GM19455 (cell line): ENCODE results near the gene ZNF385B.
"Not testable (repeated sequence)": the region's sequence is repeated elsewhere in the genome, so short reads cannot be mapped to it uniquely, and the experiment has no call there.

ENCODE experiments used
- ATAC-seq: cut with Tn5 transposase; IDR thresholded peaks from one replicate; pipeline ENCODE4 v1.9.1; 2021; ENCODE audit not compliant: unreplicated experiment

Gene ZNF385B

GRCh38 chr2:179805001-179805400 lies 56.4 kb downstream of the ZNF385B start:
- ATAC-seq: no peak

GRCh38 chr2:179804206-179804605 lies 57.2 kb downstream of the ZNF385B start:
- no peak for ATAC-seq

- ATAC-seq: no peak
These were observed 59.1 kb downstream of the ZNF385B start for GRCh38 chr2:179802051-179802882.

- ATAC-seq: no peak
These were observed 60.6 kb downstream of the ZNF385B start for GRCh38 chr2:179800776-179801175.

GRCh38 chr2:179796213-179797007 lies 65.0 kb downstream of the ZNF385B start:
- no peak for ATAC-seq

- ATAC-seq: no peak
These were observed 67.5 kb downstream of the ZNF385B start for GRCh38 chr2:179793902-179794301.

GRCh38 chr2:179793238-179793637 lies 68.2 kb downstream of the ZNF385B start:
- no peak for ATAC-seq

GRCh38 chr2:179790235-179791217 lies 70.9 kb downstream of the ZNF385B start:
- no peak for ATAC-seq

GRCh38 chr2:179788104-179788503 lies 73.3 kb downstream of the ZNF385B start:
- ATAC-seq: no peak

GRCh38 chr2:179787601-179788000 lies 73.8 kb downstream of the ZNF385B start:
- no peak for ATAC-seq

GRCh38 chr2:179785902-179786301 lies 75.5 kb downstream of the ZNF385B start:
- no peak for ATAC-seq

GRCh38 chr2:179782346-179782745 lies 79.1 kb downstream of the ZNF385B start:
- not testable (repeated sequence) for ATAC-seq

GRCh38 chr2:179773986-179774385 lies 87.4 kb downstream of the ZNF385B start:
- ATAC-seq: no peak

- no peak for ATAC-seq
These were observed 89.1 kb downstream of the ZNF385B start for GRCh38 chr2:179772346-179772745.

- ATAC-seq: no peak
These were observed 89.6 kb downstream of the ZNF385B start for GRCh38 chr2:179771791-179772190.

GRCh38 chr2:179770029-179770428 lies 91.4 kb downstream of the ZNF385B start:
- ATAC-seq: no peak

- ATAC-seq: no peak
These were observed 92.1 kb downstream of the ZNF385B start for GRCh38 chr2:179769323-179769722.

GRCh38 chr2:179768765-179769164 lies 92.6 kb downstream of the ZNF385B start:
- no peak for ATAC-seq

- no peak for ATAC-seq
These were observed 95.7 kb downstream of the ZNF385B start for GRCh38 chr2:179765666-179766065.

- ATAC-seq: peak; percentile 61
These were observed 96.7 kb downstream of the ZNF385B start for GRCh38 chr2:179764710-179765109.

- no peak for ATAC-seq
These were observed 102.8 kb downstream of the ZNF385B start for GRCh38 chr2:179758636-179759035.
